GM12878 (cell line): ENCODE results near the gene ME3. TPM values are rescaled to one million over a fixed set of nuclear protein-coding genes. Genes with fewer than 3 reads are reported as not detected.

Experiments
- ATAC-seq: fragments of 200-7000 bp; cut with Tn5 transposase; 3 replicates; pipeline ENCODE4 v1.9.1; 2020; ENCODE audit warnings: mild to moderate bottlenecking, moderate library complexity
- BruUV-seq: library from RNA; stranded (reverse); fragments of 400-500 nt; replicated peaks from 2 replicates; lab custom pipeline; 2021; lab: Mats Ljungman, UMichigan
- CTCF ChIA-PET: fragments of 300-600 bp; sonication (Branson Sonifier 250); formaldehyde crosslinking; extraction: SDS; loops from one replicate; lab custom pipeline; 2021; ENCODE audit warnings: inconsistent platforms; lab: Yijun Ruan, JAX
- POLR2A ChIA-PET: fragments of 350-600 bp; formaldehyde crosslinking; extraction: SDS; loops from one replicate; lab custom pipeline; 2021; ENCODE audit warnings: inconsistent platforms; lab: Charles Lee
- RAD21 ChIA-PET: fragments of 300-600 bp; sonication (Branson Sonifier 250); formaldehyde crosslinking; loops from one replicate; lab custom pipeline; 2023; ENCODE audit warnings: antibody characterized with exemption; ENCODE audit not compliant: unreplicated experiment; lab: Charles Lee
- SMC1A ChIA-PET: fragments of 300-600 bp; sonication (Branson Sonifier 250); formaldehyde crosslinking; loops from one replicate; lab custom pipeline; 2023; ENCODE audit not compliant: unreplicated experiment, uncharacterized antibody; lab: Charles Lee
- DNase-seq: peaks from one replicate; pipeline ENCODE4 v3.0.0-alpha.2; 2011; ENCODE audit warnings: low read depth, low spot score
- FAIRE-seq: peaks from 3 replicates; lab custom pipeline; 2011; peaks lifted over from hg19 to GRCh38; lab: Jason Lieb, UNC
- H2AFZ ChIP-seq: 2 replicates; pipeline ENCODE4 v1.6.0; 2011; ENCODE audit warnings: low read depth, low read length, control low read depth; ENCODE audit not compliant: control insufficient read depth
- H3K27ac ChIP-seq: 2 replicates; pipeline ENCODE4 v1.5.1; 2011; ENCODE audit warnings: control low read depth; ENCODE audit not compliant: control insufficient read depth, insufficient read depth
- H3K27me3 ChIP-seq, 2 experiments: replicated peaks in 1 of 2; 2 replicates each; pipeline versions ENCODE4 v1.6.0 to v1.6.1; 2011; ENCODE audit warnings: low read length in 1 of 2; ENCODE audit not compliant: control insufficient read depth in 2 of 2, insufficient read depth in 2 of 2
- H3K36me3 ChIP-seq, 2 experiments: 2 replicates each; pipeline ENCODE4 v1.5.1; 2011; ENCODE audit warnings: low read length in 1 of 2; ENCODE audit not compliant: control insufficient read depth in 2 of 2, insufficient read depth in 2 of 2
- H3K4me1 ChIP-seq: 2 replicates; pipeline ENCODE4 v1.6.1; 2011; ENCODE audit warnings: mild to moderate bottlenecking, low read length, moderate library complexity, mixed read lengths; ENCODE audit not compliant: control insufficient read depth, insufficient read depth
- H3K4me2 ChIP-seq: 2 replicates; pipeline ENCODE4 v1.6.0; 2011; ENCODE audit warnings: control low read depth; ENCODE audit not compliant: control insufficient read depth, insufficient read depth
- H3K4me3 ChIP-seq: fragments of 200-600 bp; sonication (generic); 2 replicates; pipeline ENCODE4 v1.5.1; 2016
- H3K79me2 ChIP-seq: 2 replicates; pipeline ENCODE4 v1.6.0; 2011; ENCODE audit warnings: low read length; ENCODE audit not compliant: control insufficient read depth, insufficient read depth
- H3K9ac ChIP-seq: 2 replicates; pipeline ENCODE4 v1.8.0; 2011; ENCODE audit warnings: low read length, control low read depth, mixed read lengths; ENCODE audit not compliant: control insufficient read depth, insufficient read depth
- H3K9me3 ChIP-seq: replicated peaks from 3 replicates; pipeline ENCODE4 v1.5.1; 2011; ENCODE audit warnings: mild to moderate bottlenecking, low read length; ENCODE audit not compliant: control insufficient read depth, insufficient read depth
- H4K20me1 ChIP-seq: 2 replicates; pipeline ENCODE4 v1.6.0; 2011; ENCODE audit not compliant: control insufficient read depth, insufficient read depth
- ASH2L ChIP-seq: fragments of 300-600, 200-600 bp; sonication (generic); IDR thresholded peaks from 2 replicates; pipeline ENCODE4 v1.6.1; 2017; ENCODE audit warnings: low read depth, mild to moderate bottlenecking, borderline replicate concordance
- BACH1 ChIP-seq: fragments of 450-650 bp; IDR thresholded peaks from 2 replicates; pipeline ENCODE4 v1.6.1; 2017; ENCODE audit warnings: mild to moderate bottlenecking, borderline replicate concordance
- BCL11A ChIP-seq: IDR thresholded peaks from 2 replicates; pipeline ENCODE4 v1.6.1; 2011; ENCODE audit warnings: low read depth, low read length
- CREB1 ChIP-seq: IDR thresholded peaks from 2 replicates; pipeline ENCODE4 v1.6.1; 2012; ENCODE audit warnings: low read depth, mild to moderate bottlenecking, inconsistent platforms
- IRF4 ChIP-seq: IDR thresholded peaks from 2 replicates; pipeline ENCODE4 v1.6.1; 2011; ENCODE audit warnings: low read depth, low read length
- MEF2A ChIP-seq: IDR thresholded peaks from 2 replicates; pipeline ENCODE4 v1.6.1; 2011; ENCODE audit warnings: low read depth, mild to moderate bottlenecking, low read length, moderate library complexity; ENCODE audit not compliant: insufficient read depth
- NFYA ChIP-seq: IDR thresholded peaks from 2 replicates; pipeline ENCODE4 v1.6.1; 2011; ENCODE audit warnings: low read depth, mild to moderate bottlenecking, low read length, improper control_type of control experiment, borderline replicate concordance
- NRF1 ChIP-seq: conservative IDR thresholded peaks from 2 replicates; pipeline ENCODE4 v1.6.1; 2011; ENCODE audit warnings: mild to moderate bottlenecking, low read depth, low read length, improper control_type of control experiment
- PAX5 ChIP-seq: IDR thresholded peaks from 2 replicates; pipeline ENCODE4 v1.6.1; 2011; ENCODE audit warnings: low read depth, low read length, borderline replicate concordance
- SIX5 ChIP-seq: IDR thresholded peaks from 2 replicates; pipeline ENCODE4 v1.6.1; 2011; ENCODE audit warnings: mild to moderate bottlenecking, low read depth, low read length, moderate library complexity; ENCODE audit not compliant: severe bottlenecking
- SMAD5 ChIP-seq: IDR thresholded peaks from 2 replicates; pipeline ENCODE4 v1.6.1; 2016; ENCODE audit warnings: antibody characterized with exemption, low read depth
- SREBF2 ChIP-seq: IDR thresholded peaks from 2 replicates; pipeline ENCODE4 v1.6.1; 2012; ENCODE audit warnings: mild to moderate bottlenecking, low read length
- ZBTB4 ChIP-seq: fragments of 450-650 bp; formaldehyde crosslinking; IDR thresholded peaks from 2 replicates; pipeline ENCODE4 v1.4.0; 2022; ENCODE audit warnings: mild to moderate bottlenecking, moderate library complexity
- WGBS: methylation state at CpG from one replicate; pipeline ENCODE4 v1.1.6; 2016; ENCODE audit warnings: low lambda C conversion rate; ENCODE audit not compliant: insufficient replicate concordance, insufficient coverage; ENCODE audit errors: missing lambda C conversion rate; 5-methylcytosine and 5-hydroxymethylcytosine counted together
- in situ Hi-C: fragments of 300-500 bp; cut with MboI; formaldehyde crosslinking; loops from 9 replicates; pipeline ENCODE4 v1.14.3; 2018; ENCODE audit warnings: mixed read lengths
- intact Hi-C: fragments of 100-400 bp; cut with micrococcal nuclease; formaldehyde crosslinking; loops from one replicate; pipeline ENCODE4 v1.14.2; 2022; ENCODE audit not compliant: unreplicated experiment
- polyA plus RNA-seq, 11 experiments: library from polyadenylated mRNA; depleted of rRNA in 4 of 11; unstranded in 6 of 11; stranded (reverse) in 5 of 11; fragments of >200 nt; fragmentation: Nextera tagmentation in 4 of 11; fragmentation: Illumina TruSeq in 1 of 11; extraction: Ambion mirVana in 4 of 11; extraction: Trizol in 1 of 11; gene quantifications; 1 replicate in 1 of 11; 2 replicates in 10 of 11; pipeline versions ENCODE4 v1.2.1 to v1.2.3, GENCODE V29; 2011 to 2016; ENCODE audit warnings: inconsistent platforms in 2 of 11, missing spikeins in 2 of 11, low read depth in 1 of 11
- total RNA-seq, 4 experiments: library from RNA; depleted of rRNA in 3 of 4; stranded (reverse); fragments of >200 nt in 3 of 4; fragmentation: Illumina TruSeq in 1 of 4; extraction: Trizol in 1 of 4; gene quantifications; 2 replicates each; pipeline versions ENCODE4 v1.2.1 to v1.2.3, GENCODE V29; 2013 to 2021
- TF ChIP-seq, protein P1 (sequence below): IDR thresholded peaks from 2 replicates; pipeline ENCODE4 v1.6.1; 2011; ENCODE audit warnings: low read depth, mild to moderate bottlenecking, low read length, moderate library complexity, borderline replicate concordance; ENCODE audit errors: extremely low read depth

ME3 gene
- total and polyA plus RNA-seq, 10 of the 15 experiments (the other 5 are each of a cell fraction or from before 2014, with no cell fraction given): 0.06 to 0.40 (median 0.19) TPM; not detected in 2

- TF ChIP-seq ASH2L (no peak), PAX5 (no peak), SIX5 (no peak), CREB1 (no peak), MEF2A (no peak), BCL11A (no peak)
- ATAC-seq: no peak
- H3K9ac ChIP-seq: no peak overlapping the region
- no TSS peak for BruUV-seq
- DNase-seq: no peak
- RAD21 ChIA-PET: no interaction called here
- H4K20me1 ChIP-seq: no peaks in the 10 kb centered on the region
- FAIRE-seq: no peak
- in situ Hi-C loops (no loop called here), intact Hi-C loops (no loop called here)
- no peaks in the 10 kb centered on the region for H3K36me3 ChIP-seq
- SMC1A ChIA-PET: interaction anchor here (1.7 kb wide), 1 partner anchor 9 kb away, joined by 8 read pairs; no protein-coding TSS in a partner anchor
- H3K9me3 ChIP-seq: no peaks in the 10 kb centered on the region
- WGBS: 73% methylated on average over 8 of the region's 8 CpGs
- CTCF ChIA-PET: interaction anchor here (0.6 kb wide), 1 partner anchor 137 kb away, joined by 4 read pairs; no protein-coding TSS in a partner anchor
- H3K79me2 ChIP-seq: no peaks in the 10 kb centered on the region
- no peaks in the 10 kb centered on the region for H3K27me3 ChIP-seq
- POLR2A ChIA-PET: no interaction called here
- no peak overlapping the region for H2AFZ ChIP-seq
- H3K27ac ChIP-seq: no peak overlapping the region
- H3K4me3 ChIP-seq: no peak overlapping the region
- H3K4me1 ChIP-seq: peaks cover 11% of the 10 kb centered on the region
- no peak overlapping the region for H3K4me2 ChIP-seq
Observed at GRCh38 chr11:86446163-86446923, 226.1 kb downstream of the ME3 start.

GRCh38 chr11:86444981-86445380 lies 227.4 kb downstream of the ME3 start:
- RAD21 ChIA-PET: interaction anchor here (1.0 kb wide), 1 partner anchor 9 kb away, joined by 3 read pairs; no protein-coding TSS in a partner anchor
- peaks cover 11% of the 10 kb centered on the region for H3K4me1 ChIP-seq
- H3K36me3 ChIP-seq: no peaks in the 10 kb centered on the region
- H3K4me2 ChIP-seq: no peak overlapping the region
- no peak overlapping the region for H3K9ac ChIP-seq
- ATAC-seq (no peak; the same call in 2 of the 3 replicates), DNase-seq (no peak), FAIRE-seq (no peak)
- 0% methylated on average over 1 of the region's 1 CpG for WGBS
- H3K27me3 ChIP-seq: no peaks in the 10 kb centered on the region
- no peak overlapping the region for H3K4me3 ChIP-seq
- H3K79me2 ChIP-seq: no peaks in the 10 kb centered on the region
- H3K9me3 ChIP-seq: no peaks in the 10 kb centered on the region
- in situ Hi-C loops (no loop called here), intact Hi-C loops (no loop called here)
- H2AFZ ChIP-seq: no peak overlapping the region
- BruUV-seq: no TSS peak
- CTCF ChIA-PET: interaction anchor here (0.8 kb wide), 1 partner anchor 162 kb away, joined by 4 read pairs; no protein-coding TSS in a partner anchor
- H3K27ac ChIP-seq: no peak overlapping the region
- SMC1A ChIA-PET: interaction anchor here (1.2 to 1.7 kb wide), 2 partner anchors 10 to 12 kb away, joined by 3 to 8 read pairs; no protein-coding TSS in a partner anchor
- no peaks in the 10 kb centered on the region for H4K20me1 ChIP-seq
- POLR2A ChIA-PET: no interaction called here
- TF ChIP-seq NFYA: no peak
- TF ChIP-seq, protein P1, sequence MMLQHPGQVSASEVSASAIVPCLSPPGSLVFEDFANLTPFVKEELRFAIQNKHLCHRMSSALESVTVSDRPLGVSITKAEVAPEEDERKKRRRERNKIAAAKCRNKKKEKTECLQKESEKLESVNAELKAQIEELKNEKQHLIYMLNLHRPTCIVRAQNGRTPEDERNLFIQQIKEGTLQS: no peak
- no peak for TF ChIP-seq NRF1
- no peak for TF ChIP-seq IRF4
- TF ChIP-seq ZBTB4 (CRISPR knock-in tag): no peak
- TF ChIP-seq SMAD5: no peak
- TF ChIP-seq CREB1: no peak
- TF ChIP-seq BACH1: no peak
- no peak for TF ChIP-seq SREBF2
